ENCODE results near the gene ACOX3. TPM values are rescaled to one million over a fixed set of nuclear protein-coding genes. Genes with fewer than 3 reads are reported as not detected.

The ACOX3 gene
- total and polyA plus RNA-seq, 2 donors (not counting 1 experiment from before 2014, with no cell fraction given) = 6.8 to 23.8 TPM

DNA sequence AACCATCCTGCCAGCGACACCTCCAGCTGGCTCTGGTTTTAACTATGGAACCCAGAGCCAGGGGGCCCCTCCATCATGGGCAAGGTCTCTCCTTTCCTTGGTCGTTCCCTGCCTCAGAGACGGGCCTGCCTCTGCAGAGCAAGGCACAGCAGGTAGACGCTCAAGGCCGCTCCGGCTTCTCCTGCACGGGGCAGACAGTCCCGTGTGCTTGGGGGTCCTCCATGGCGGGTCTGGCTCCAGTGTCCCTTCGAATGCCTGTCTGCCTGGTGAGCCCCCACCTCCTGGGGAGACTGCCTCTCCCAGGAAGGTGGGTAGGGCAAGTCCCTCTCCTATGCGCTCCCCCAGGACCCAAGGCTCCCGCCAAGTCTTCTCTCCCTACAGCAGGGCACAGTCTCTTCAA is 71.5 kb downstream of the ACOX3 start:
- H3K4me1 ChIP-seq (ENCODE audit: control insufficient read depth, extremely low read depth, insufficient read depth, low read length) = no peaks in the 10 kb centered on the region
- DNase-seq (ENCODE audit: low read depth in 2 of 2) = no peak
- H4K20me1 ChIP-seq (ENCODE audit: control insufficient read depth, extremely low read depth, insufficient read depth, low read length) = no peaks in the 10 kb centered on the region
- no peaks in the 10 kb centered on the region for H3K79me2 ChIP-seq (ENCODE audit: control insufficient read depth, insufficient read depth, low read length)
- TF ChIP-seq EZH2 (IDR thresholded peaks at IDR 0.05; ENCODE audit: low read length, missing control alignments) (no peak), CTCF (conservative IDR thresholded peaks at IDR 0.05 in 1 of 2, IDR thresholded peaks at IDR 0.05 in 1 of 2; ENCODE audit: low read depth in 1 of 2, low read length in 2 of 2) (no peak)
- H3K27ac ChIP-seq (ENCODE audit: insufficient read depth, low read length) = no peak overlapping the region
- no peak overlapping the region for H3K9ac ChIP-seq (ENCODE audit: insufficient read depth, low read length)
- no peak overlapping the region for H3K4me3 ChIP-seq (replicated peaks in 1 of 4; ENCODE audit: control extremely low read depth in 1 of 4, insufficient read depth in 1 of 4, low read depth in 3 of 4, low read length in 4 of 4)
- no peaks in the 10 kb centered on the region for H3K27me3 ChIP-seq (ENCODE audit: control insufficient read depth, insufficient read depth, low read length)
- H2AFZ ChIP-seq (ENCODE audit: low read length) = no peak overlapping the region
- no peak overlapping the region for H3K4me2 ChIP-seq (ENCODE audit: extremely low read depth, insufficient read depth, low read length)
- no peaks in the 10 kb centered on the region for H3K36me3 ChIP-seq (ENCODE audit: control insufficient read depth, insufficient read depth, low read length)
- H3K9me3 ChIP-seq (ENCODE audit: control insufficient read depth, insufficient read depth, low read depth, low read length) = no peaks in the 10 kb centered on the region

DNA sequence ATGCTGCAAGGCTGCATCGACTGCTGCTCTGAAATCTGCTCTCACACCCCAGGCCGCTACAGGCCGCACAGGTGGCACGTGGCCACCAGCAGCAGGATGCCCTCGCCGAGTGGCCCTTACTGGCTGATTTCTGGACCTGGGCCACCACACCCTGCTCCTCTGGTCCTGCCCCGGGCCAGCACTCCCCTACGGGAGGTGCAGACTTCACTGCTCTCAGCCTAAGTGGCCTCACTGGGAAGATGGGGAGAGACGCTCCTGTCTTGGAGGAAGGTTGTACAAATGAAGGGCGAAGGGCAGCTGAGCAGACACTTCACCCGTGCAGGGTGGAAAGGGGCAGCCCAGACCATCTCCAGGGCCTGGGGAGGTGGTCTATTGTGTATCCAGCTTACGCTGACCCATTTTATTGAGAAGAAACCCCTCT is 72.5 kb downstream of the ACOX3 start:
- Histone ChIP-seq H4K20me1 (ENCODE audit: control insufficient read depth, extremely low read depth, insufficient read depth, low read length) (no peaks in the 10 kb centered on the region), H3K4me3 (replicated peaks in 1 of 4; ENCODE audit: control extremely low read depth in 1 of 4, insufficient read depth in 1 of 4, low read depth in 3 of 4, low read length in 4 of 4) (no peak overlapping the region), H2AFZ (ENCODE audit: low read length) (no peak overlapping the region), H3K9me3 (ENCODE audit: control insufficient read depth, insufficient read depth, low read depth, low read length) (no peaks in the 10 kb centered on the region), H3K79me2 (ENCODE audit: control insufficient read depth, insufficient read depth, low read length) (no peaks in the 10 kb centered on the region), H3K36me3 (ENCODE audit: control insufficient read depth, insufficient read depth, low read length) (no peaks in the 10 kb centered on the region), H3K27me3 (ENCODE audit: control insufficient read depth, insufficient read depth, low read length) (no peaks in the 10 kb centered on the region), H3K27ac (ENCODE audit: insufficient read depth, low read length) (no peak overlapping the region), H3K4me1 (ENCODE audit: control insufficient read depth, extremely low read depth, insufficient read depth, low read length) (no peaks in the 10 kb centered on the region), H3K9ac (ENCODE audit: insufficient read depth, low read length) (no peak overlapping the region), H3K4me2 (ENCODE audit: extremely low read depth, insufficient read depth, low read length) (no peak overlapping the region)
- DNase-seq (ENCODE audit: low read depth in 2 of 2) = no peak
- TF ChIP-seq EZH2 (IDR thresholded peaks at IDR 0.05; ENCODE audit: low read length, missing control alignments) (no peak), CTCF (conservative IDR thresholded peaks at IDR 0.05 in 1 of 2, IDR thresholded peaks at IDR 0.05 in 1 of 2; ENCODE audit: low read depth in 1 of 2, low read length in 2 of 2) (no peak)

DNA sequence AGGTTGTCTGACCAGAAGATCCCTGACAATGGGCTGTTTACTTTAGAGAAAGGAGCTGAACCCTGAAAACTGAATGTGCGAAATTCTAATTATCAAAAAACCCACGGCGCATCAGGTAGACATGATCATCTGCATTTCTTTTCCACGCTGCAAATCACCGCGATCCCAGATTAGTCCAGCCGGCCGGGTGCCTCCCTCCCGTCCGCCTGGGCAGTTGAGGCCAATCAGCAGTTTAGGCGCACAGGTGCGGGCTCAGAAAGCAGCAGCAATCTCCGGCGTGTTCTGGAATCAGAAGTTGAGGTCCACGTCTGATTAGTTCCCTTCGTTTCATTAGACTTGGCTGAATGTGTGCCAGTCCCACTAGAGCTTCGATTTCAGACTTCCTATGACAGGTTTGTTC is 73.9 kb downstream of the ACOX3 start:
- Histone ChIP-seq H3K9me3 (ENCODE audit: control insufficient read depth, insufficient read depth, low read depth, low read length) (no peaks in the 10 kb centered on the region), H4K20me1 (ENCODE audit: control insufficient read depth, extremely low read depth, insufficient read depth, low read length) (no peaks in the 10 kb centered on the region), H3K9ac (ENCODE audit: insufficient read depth, low read length) (no peak overlapping the region), H2AFZ (ENCODE audit: low read length) (no peak overlapping the region), H3K4me1 (ENCODE audit: control insufficient read depth, extremely low read depth, insufficient read depth, low read length) (no peaks in the 10 kb centered on the region), H3K27me3 (ENCODE audit: control insufficient read depth, insufficient read depth, low read length) (no peaks in the 10 kb centered on the region), H3K4me3 (replicated peaks in 1 of 4; ENCODE audit: control extremely low read depth in 1 of 4, insufficient read depth in 1 of 4, low read depth in 3 of 4, low read length in 4 of 4) (no peak overlapping the region), H3K79me2 (ENCODE audit: control insufficient read depth, insufficient read depth, low read length) (no peaks in the 10 kb centered on the region), H3K36me3 (ENCODE audit: control insufficient read depth, insufficient read depth, low read length) (no peaks in the 10 kb centered on the region), H3K27ac (ENCODE audit: insufficient read depth, low read length) (no peak overlapping the region), H3K4me2 (ENCODE audit: extremely low read depth, insufficient read depth, low read length) (no peak overlapping the region)
- DNase-seq (ENCODE audit: low read depth in 2 of 2) = no peak
- TF ChIP-seq CTCF (conservative IDR thresholded peaks at IDR 0.05 in 1 of 2, IDR thresholded peaks at IDR 0.05 in 1 of 2; ENCODE audit: low read depth in 1 of 2, low read length in 2 of 2) = no peak
- no peak for TF ChIP-seq EZH2 (IDR thresholded peaks at IDR 0.05; ENCODE audit: low read length, missing control alignments)

Measured in fibroblast of lung (primary cell).